DND-41 (cell line): ENCODE results near the gene PRR7.

Experiments
- ATAC-seq: fragments of 200-7000 bp; cut with Tn5 transposase; 3 replicates; pipeline ENCODE4 v1.9.1; 2021; ENCODE audit warnings: low read depth; ENCODE audit not compliant: insufficient read depth
- DNase-seq: peaks from one replicate; pipeline ENCODE4 v3.0.0-alpha.2; 2020
- H2AFZ ChIP-seq: 2 replicates; pipeline ENCODE4 v1.6.0; 2012; ENCODE audit warnings: low read depth, low read length
- H3K27ac ChIP-seq: 2 replicates; pipeline ENCODE4 v1.5.1; 2012; ENCODE audit warnings: low read length, inconsistent platforms
- H3K27me3 ChIP-seq: fragments of 200-600 bp; sonication (generic); 2 replicates; pipeline ENCODE4 v1.6.0; 2012; ENCODE audit warnings: low read length, mild to moderate bottlenecking, inconsistent platforms; ENCODE audit not compliant: insufficient read depth, poor library complexity
- H3K36me3 ChIP-seq: 2 replicates; pipeline ENCODE4 v1.5.1; 2012; ENCODE audit warnings: low read length, inconsistent platforms; ENCODE audit not compliant: insufficient read depth
- H3K4me1 ChIP-seq: 2 replicates; pipeline ENCODE4 v1.5.1; 2012; ENCODE audit warnings: mild to moderate bottlenecking, low read length; ENCODE audit not compliant: insufficient read depth
- H3K4me2 ChIP-seq: 2 replicates; pipeline ENCODE4 v1.6.0; 2012; ENCODE audit warnings: mild to moderate bottlenecking, moderate library complexity, low read length, inconsistent platforms; ENCODE audit not compliant: insufficient read depth
- H3K4me3 ChIP-seq, 2 experiments: fragments of 200-600 bp in 1 of 2; shearing (Covaris generic) in 1 of 2; 2 replicates each; pipeline ENCODE4 v1.5.1; 2012 to 2016; ENCODE audit warnings: inconsistent platforms in 2 of 2, low read length in 2 of 2, mild to moderate bottlenecking in 2 of 2, low read depth in 1 of 2, moderate library complexity in 1 of 2
- H3K79me2 ChIP-seq: 2 replicates; pipeline ENCODE4 v1.6.0; 2012; ENCODE audit warnings: low read length, inconsistent platforms; ENCODE audit not compliant: insufficient read depth
- H3K9ac ChIP-seq: 2 replicates; pipeline ENCODE4 v1.6.0; 2012; ENCODE audit warnings: low read depth, mild to moderate bottlenecking, inconsistent platforms, low read length, moderate library complexity
- H3K9me3 ChIP-seq: 2 replicates; pipeline ENCODE4 v1.5.1; 2012; ENCODE audit warnings: low read length, moderate library complexity, mild to moderate bottlenecking, inconsistent platforms; ENCODE audit not compliant: insufficient read depth, severe bottlenecking
- H4K20me1 ChIP-seq: 2 replicates; pipeline ENCODE4 v1.6.0; 2012; ENCODE audit warnings: low read length; ENCODE audit not compliant: insufficient read depth
- EZH2 ChIP-seq: IDR thresholded peaks from 3 replicates; pipeline ENCODE4 v1.6.1; 2012; ENCODE audit warnings: borderline replicate concordance, low read depth, mild to moderate bottlenecking, moderate library complexity, low read length, inconsistent platforms; ENCODE audit not compliant: severe bottlenecking
- TF ChIP-seq, protein P1 (sequence below): IDR thresholded peaks from 2 replicates; pipeline ENCODE4 v1.5.1; 2012; ENCODE audit warnings: borderline replicate concordance, low read length, moderate library complexity, mild to moderate bottlenecking; ENCODE audit not compliant: poor library complexity, severe bottlenecking; ENCODE audit errors: extremely low read depth

The PRR7 gene

DNA sequence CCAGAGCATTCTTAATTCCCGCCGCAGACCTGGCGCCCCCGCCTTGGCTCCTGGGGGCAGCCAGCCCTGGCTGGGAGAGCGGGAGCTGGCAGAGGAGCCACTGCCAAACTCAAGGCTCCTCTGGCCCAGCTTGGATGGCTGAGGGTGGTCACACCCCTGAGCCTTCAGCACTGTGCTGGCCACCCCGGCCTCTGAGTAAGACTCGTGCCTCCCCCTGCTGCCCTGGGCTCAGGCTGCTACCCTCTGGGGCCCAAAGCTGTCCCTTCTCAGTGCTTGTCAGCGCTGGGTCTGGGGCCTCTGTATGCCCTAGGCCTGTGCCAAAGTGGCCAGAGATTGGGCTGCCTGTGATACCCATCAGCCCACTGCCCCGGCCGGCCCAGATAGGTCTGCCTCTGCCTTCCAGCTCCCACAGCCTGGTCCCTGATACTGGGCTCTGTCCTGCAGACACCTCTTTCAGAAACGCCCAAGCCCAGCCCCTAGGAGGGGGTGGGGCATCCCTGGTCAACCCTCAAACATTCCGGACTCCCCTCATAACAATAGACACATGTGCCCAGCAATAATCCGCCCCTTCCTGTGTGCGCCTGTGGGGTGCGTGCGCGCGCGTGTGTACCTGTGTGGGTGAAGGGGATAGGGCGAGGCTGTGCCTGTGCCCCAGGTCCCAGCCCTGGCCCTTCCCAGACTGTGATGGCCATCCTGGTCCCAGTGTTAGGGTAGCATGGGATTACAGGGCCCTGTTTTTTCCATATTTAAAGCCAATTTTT, 4.4 kb upstream of the PRR7 start:
- no peak overlapping the region for H3K9ac ChIP-seq
- H3K36me3 ChIP-seq: peaks cover 44% of the 10 kb centered on the region
- no peak overlapping the region for H2AFZ ChIP-seq
- peaks cover 15% of the 10 kb centered on the region for H3K4me1 ChIP-seq
- DNase-seq (no peak), ATAC-seq (no peak)
- TF ChIP-seq EZH2: no peak
- peaks cover 49% of the 10 kb centered on the region for H4K20me1 ChIP-seq
- no peak overlapping the region for H3K4me2 ChIP-seq
- H3K79me2 ChIP-seq: no peaks in the 10 kb centered on the region
- no peaks in the 10 kb centered on the region for H3K9me3 ChIP-seq
- H3K27me3 ChIP-seq: peaks cover 24% of the 10 kb centered on the region
- H3K4me3 ChIP-seq: no peak overlapping the region
- no peak overlapping the region for H3K27ac ChIP-seq

DNA sequence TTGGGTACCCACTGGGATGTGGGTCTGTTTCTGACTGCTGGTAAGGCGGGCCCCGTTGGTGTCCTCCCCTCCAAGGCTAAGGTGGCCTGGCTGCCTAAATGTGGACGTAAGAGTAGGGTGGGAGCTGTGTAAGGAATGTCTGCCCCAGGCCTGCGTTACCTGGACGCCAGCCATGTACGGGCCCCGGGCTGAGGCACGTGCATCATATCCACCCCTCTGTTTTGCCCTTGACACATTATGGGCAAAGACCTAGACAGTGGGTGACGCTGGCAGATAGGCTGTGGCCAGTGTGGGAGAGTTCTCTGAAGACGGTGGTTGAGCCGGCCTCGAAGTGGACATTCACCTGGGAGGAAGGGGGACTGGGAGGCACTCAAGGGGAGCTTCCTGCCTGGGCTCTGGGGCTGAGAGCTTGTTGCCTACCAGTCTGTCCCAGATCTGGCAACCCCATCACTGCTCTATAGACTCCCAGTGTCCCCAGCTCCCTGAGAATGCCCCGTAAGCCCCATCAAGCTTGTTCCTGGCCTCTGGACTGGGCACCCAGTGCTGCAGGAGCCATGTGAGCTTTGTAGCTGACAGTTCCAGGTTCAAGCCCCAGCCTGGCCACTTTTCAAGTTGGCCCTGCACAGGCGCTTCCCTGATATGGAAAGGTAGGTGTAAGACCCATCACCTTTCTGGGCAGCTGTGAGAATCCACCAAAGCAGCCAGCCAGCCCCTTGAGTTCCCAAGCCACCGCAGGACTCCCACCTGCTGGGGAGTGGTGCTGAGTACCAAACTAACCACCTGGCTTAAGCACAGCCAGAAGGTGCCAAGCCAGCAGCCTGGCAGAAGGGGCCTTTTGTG, 3.2 kb upstream of the PRR7 start:
- Histone ChIP-seq H3K4me1 (peaks cover 23% of the 10 kb centered on the region), H3K36me3 (peaks cover 34% of the 10 kb centered on the region), H3K79me2 (no peaks in the 10 kb centered on the region), H3K4me2 (no peak overlapping the region), H2AFZ (no peak overlapping the region), H3K9me3 (no peaks in the 10 kb centered on the region), H3K9ac (no peak overlapping the region), H3K4me3 (no peak overlapping the region), H4K20me1 (peaks cover 52% of the 10 kb centered on the region), H3K27ac (no peak overlapping the region), H3K27me3 (peaks cover 33% of the 10 kb centered on the region)
- DNase-seq (no peak), ATAC-seq (no peak)
- TF ChIP-seq EZH2: no peak

DNA sequence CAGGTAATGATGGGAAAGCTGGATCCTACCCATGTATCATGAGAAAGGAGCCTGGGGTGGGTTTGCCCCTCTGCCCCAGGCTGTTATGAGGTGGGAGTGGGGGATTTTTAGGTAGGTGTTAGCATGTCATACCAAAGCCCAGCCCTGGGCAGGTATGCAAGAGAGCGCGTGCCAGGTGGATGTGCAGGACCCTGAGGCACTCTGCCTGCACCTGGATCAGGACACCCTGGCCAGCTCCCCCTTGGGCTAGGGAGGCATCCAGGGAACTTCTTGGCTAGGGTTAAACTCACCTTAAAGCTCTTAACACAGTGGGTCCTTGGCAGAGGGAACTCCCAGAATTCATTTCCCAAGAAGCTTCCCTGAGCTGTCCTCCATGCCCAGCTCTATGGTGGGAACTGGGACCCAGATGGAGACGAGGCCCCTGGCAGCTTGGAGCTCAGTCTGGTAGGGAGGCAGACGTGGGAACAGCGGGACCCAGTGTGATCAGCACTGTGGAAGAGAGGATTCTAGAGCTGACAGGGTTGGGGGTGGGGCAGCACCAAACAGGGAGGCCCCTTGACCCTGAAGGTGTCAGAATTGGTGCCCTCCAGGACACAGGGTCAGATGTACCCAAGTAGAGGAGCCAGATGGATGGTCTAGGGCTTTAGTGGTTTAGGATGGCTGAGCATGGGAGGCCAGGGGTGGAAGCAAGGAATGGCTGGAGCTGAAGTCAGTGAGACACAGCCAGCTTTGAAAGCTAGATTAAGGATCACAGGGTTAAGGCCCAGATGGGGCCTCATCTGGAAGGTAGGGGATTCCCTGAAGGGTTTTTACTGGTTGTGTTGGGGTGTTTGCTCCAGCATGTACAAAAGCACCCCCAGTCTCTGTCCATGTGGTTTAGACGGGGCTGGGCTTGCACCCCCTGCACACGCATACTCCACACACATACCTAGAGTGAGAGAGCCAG, 2.2 kb upstream of the PRR7 start:
- H3K4me1 ChIP-seq: peaks cover 23% of the 10 kb centered on the region
- DNase-seq: no peak
- H4K20me1 ChIP-seq: peaks cover 56% of the 10 kb centered on the region
- H3K9ac ChIP-seq: no peak overlapping the region
- peaks cover 43% of the 10 kb centered on the region for H3K27me3 ChIP-seq
- no peak overlapping the region for H3K4me2 ChIP-seq
- no peak for ATAC-seq
- H3K9me3 ChIP-seq: no peaks in the 10 kb centered on the region
- H3K36me3 ChIP-seq: peaks cover 28% of the 10 kb centered on the region
- no peak overlapping the region for H3K4me3 ChIP-seq
- H3K79me2 ChIP-seq: no peaks in the 10 kb centered on the region
- no peak overlapping the region for H3K27ac ChIP-seq
- no peak for TF ChIP-seq EZH2
- TF ChIP-seq, protein P1, sequence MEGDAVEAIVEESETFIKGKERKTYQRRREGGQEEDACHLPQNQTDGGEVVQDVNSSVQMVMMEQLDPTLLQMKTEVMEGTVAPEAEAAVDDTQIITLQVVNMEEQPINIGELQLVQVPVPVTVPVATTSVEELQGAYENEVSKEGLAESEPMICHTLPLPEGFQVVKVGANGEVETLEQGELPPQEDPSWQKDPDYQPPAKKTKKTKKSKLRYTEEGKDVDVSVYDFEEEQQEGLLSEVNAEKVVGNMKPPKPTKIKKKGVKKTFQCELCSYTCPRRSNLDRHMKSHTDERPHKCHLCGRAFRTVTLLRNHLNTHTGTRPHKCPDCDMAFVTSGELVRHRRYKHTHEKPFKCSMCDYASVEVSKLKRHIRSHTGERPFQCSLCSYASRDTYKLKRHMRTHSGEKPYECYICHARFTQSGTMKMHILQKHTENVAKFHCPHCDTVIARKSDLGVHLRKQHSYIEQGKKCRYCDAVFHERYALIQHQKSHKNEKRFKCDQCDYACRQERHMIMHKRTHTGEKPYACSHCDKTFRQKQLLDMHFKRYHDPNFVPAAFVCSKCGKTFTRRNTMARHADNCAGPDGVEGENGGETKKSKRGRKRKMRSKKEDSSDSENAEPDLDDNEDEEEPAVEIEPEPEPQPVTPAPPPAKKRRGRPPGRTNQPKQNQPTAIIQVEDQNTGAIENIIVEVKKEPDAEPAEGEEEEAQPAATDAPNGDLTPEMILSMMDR: no peak
- no peak overlapping the region for H2AFZ ChIP-seq
